GM08714 (cell line): Measurements from ENCODE around the gene HPS3.

Source experiments
- H3K4me3 ChIP-seq: fragments of 200-500 bp; sonication (Bioruptor generic); 2 replicates; pipeline ENCODE4 v1.5.1; 2014; ENCODE audit warnings: mild to moderate bottlenecking, low read length, inconsistent platforms
- ZNF274 ChIP-seq: IDR thresholded peaks from 2 replicates; pipeline ENCODE4 v1.6.1; 2012; ENCODE audit warnings: mild to moderate bottlenecking, low read depth, low read length

Gene HPS3

GRCh38 chr3:149150436-149150835 is 21.0 kb downstream of the HPS3 start:
- TF ChIP-seq ZNF274: no peak
- H3K4me3 ChIP-seq: no peak overlapping the region

- no peak for TF ChIP-seq ZNF274
- no peak overlapping the region for H3K4me3 ChIP-seq
Measured at GRCh38 chr3:149151843-149152242, 22.4 kb downstream of the HPS3 start.

GRCh38 chr3:149152420-149152819 is 23.0 kb downstream of the HPS3 start:
- no peak for TF ChIP-seq ZNF274
- H3K4me3 ChIP-seq: no peak overlapping the region; the same call in 1 of the 2 replicates

GRCh38 chr3:149153402-149153801 is 24.0 kb downstream of the HPS3 start:
- no peak overlapping the region for H3K4me3 ChIP-seq

GRCh38 chr3:149160754-149161300 is 31.4 kb downstream of the HPS3 start:
- no peak overlapping the region for H3K4me3 ChIP-seq
- no peak for TF ChIP-seq ZNF274

More at GRCh38 chr3:149153402-149153801, 24.0 kb downstream of the HPS3 start:
- no peak for TF ChIP-seq ZNF274

GRCh38 chr3:149162007-149162406 is 32.6 kb downstream of the HPS3 start:
- no peak overlapping the region for H3K4me3 ChIP-seq
- no peak for TF ChIP-seq ZNF274

- TF ChIP-seq ZNF274: no peak
- no peak overlapping the region for H3K4me3 ChIP-seq
Measured at GRCh38 chr3:149163066-149163465, 33.6 kb downstream of the HPS3 start.

- no peak overlapping the region for H3K4me3 ChIP-seq
- TF ChIP-seq ZNF274: no peak
Measured at GRCh38 chr3:149167898-149168297, 38.5 kb downstream of the HPS3 start.

GRCh38 chr3:149170672-149171071 is 41.2 kb downstream of the HPS3 start:
- no peak overlapping the region for H3K4me3 ChIP-seq
- no peak for TF ChIP-seq ZNF274

- no peak for TF ChIP-seq ZNF274
- H3K4me3 ChIP-seq: no peak overlapping the region
Measured at GRCh38 chr3:149174901-149175300, 45.5 kb downstream of the HPS3 start.

- TF ChIP-seq ZNF274: no peak
- H3K4me3 ChIP-seq: no peak overlapping the region
Measured at GRCh38 chr3:149177122-149177521, 47.7 kb downstream of the HPS3 start.

GRCh38 chr3:149179220-149179619 is 49.8 kb downstream of the HPS3 start:
- H3K4me3 ChIP-seq: no peak overlapping the region
- no peak for TF ChIP-seq ZNF274

GRCh38 chr3:149180057-149180573 is 50.7 kb downstream of the HPS3 start:
- TF ChIP-seq ZNF274: no peak
- no peak overlapping the region for H3K4me3 ChIP-seq

- no peak overlapping the region for H3K4me3 ChIP-seq
- no peak for TF ChIP-seq ZNF274
Measured at GRCh38 chr3:149181182-149181581, 51.7 kb downstream of the HPS3 start.

- no peak for TF ChIP-seq ZNF274
- no peak overlapping the region for H3K4me3 ChIP-seq
Measured at GRCh38 chr3:149186219-149186618, 56.8 kb downstream of the HPS3 start.

- no peak overlapping the region for H3K4me3 ChIP-seq
- no peak for TF ChIP-seq ZNF274
Measured at GRCh38 chr3:149186721-149187120, 57.3 kb downstream of the HPS3 start.
